ENCODE results near the gene DKC1. TPM values are rescaled to one million over a fixed set of nuclear protein-coding genes. Genes with fewer than 3 reads are reported as not detected.

The DKC1 gene
- total RNA-seq, 2 donors from 2014 or later: 17.9 to 26.0 TPM

DNA sequence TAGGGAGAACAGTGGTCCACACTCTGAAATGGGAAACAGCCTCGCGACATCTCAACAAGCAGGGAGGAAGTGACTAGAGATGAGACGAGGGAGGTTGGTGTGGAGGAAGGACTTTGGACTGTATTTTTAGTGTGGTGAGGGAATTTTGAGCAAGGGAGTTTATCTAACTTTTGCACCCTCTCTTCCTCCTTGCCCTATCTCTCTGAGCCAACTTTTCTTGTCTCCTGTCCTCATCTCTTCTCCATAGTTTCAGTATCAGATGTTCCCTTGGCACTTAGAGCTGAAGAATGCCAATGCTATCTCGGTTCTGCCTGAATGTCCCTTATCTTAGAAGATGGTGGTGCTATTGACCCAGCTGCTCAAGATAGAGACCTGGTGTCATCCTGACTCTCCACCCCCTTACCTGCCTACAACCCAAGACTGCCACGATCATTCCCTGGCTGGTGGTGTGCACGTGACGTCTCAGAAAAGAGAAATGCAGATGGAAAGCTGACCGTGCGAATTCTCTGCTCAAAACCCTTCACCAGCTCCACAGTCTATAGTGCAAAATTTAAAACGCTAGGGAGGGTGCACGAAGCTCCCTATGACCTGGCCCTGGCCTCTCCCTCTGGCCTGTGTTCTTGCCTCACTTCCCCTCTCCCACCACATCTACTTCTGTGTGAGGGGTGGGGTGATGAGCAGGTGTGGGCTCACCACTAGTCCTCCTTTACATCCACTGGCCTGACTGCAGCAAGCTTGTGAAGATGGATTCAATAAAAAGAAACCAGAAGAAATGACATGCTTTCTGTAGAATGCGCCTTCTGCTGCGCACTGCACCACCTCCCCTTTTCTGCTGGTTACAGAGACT lies 21.7 kb downstream of the DKC1 start:
- intact Hi-C loops (cut with DNase I): no loop called here
- Histone ChIP-seq H3K9me3 (no peaks in the 10 kb centered on the region), H3K27ac (no peak overlapping the region), H3K4me3 (no peak overlapping the region), H3K27me3 (no peaks in the 10 kb centered on the region), H3K4me1 (peaks cover 6% of the 10 kb centered on the region), H3K36me3 (replicated peaks in 1 of 2; ENCODE audit: insufficient read depth in 1 of 2, low read depth in 2 of 2) (no peaks in the 10 kb centered on the region)
- 73 to 91% methylated on average over 13 of the region's 13 CpGs for WGBS, 2 donors
- ATAC-seq: no peak
- TF ChIP-seq, protein P1, sequence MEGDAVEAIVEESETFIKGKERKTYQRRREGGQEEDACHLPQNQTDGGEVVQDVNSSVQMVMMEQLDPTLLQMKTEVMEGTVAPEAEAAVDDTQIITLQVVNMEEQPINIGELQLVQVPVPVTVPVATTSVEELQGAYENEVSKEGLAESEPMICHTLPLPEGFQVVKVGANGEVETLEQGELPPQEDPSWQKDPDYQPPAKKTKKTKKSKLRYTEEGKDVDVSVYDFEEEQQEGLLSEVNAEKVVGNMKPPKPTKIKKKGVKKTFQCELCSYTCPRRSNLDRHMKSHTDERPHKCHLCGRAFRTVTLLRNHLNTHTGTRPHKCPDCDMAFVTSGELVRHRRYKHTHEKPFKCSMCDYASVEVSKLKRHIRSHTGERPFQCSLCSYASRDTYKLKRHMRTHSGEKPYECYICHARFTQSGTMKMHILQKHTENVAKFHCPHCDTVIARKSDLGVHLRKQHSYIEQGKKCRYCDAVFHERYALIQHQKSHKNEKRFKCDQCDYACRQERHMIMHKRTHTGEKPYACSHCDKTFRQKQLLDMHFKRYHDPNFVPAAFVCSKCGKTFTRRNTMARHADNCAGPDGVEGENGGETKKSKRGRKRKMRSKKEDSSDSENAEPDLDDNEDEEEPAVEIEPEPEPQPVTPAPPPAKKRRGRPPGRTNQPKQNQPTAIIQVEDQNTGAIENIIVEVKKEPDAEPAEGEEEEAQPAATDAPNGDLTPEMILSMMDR (IDR thresholded peaks at IDR 0.05): no peak
- TF ChIP-seq POLR2A (IDR thresholded peaks at IDR 0.05): no peak
- DNase-seq: no peak

GRCh38 chrX:154785716-154786115 lies 23.1 kb downstream of the DKC1 start:
- ATAC-seq: peak; percentile 30
- TF ChIP-seq, protein P1 (IDR thresholded peaks at IDR 0.05): no peak
- no peak for TF ChIP-seq POLR2A (IDR thresholded peaks at IDR 0.05)
- no peak for DNase-seq
- intact Hi-C loops (cut with DNase I): no loop called here
- peaks cover 6% of the 10 kb centered on the region for H3K4me1 ChIP-seq
- no peak overlapping the region for H3K27ac ChIP-seq
- H3K9me3 ChIP-seq: no peaks in the 10 kb centered on the region
- no peaks in the 10 kb centered on the region for H3K27me3 ChIP-seq
- no peak overlapping the region for H3K4me3 ChIP-seq
- WGBS, 2 donors: 46 to 57% methylated on average over 5 to 6 of the region's 6 CpGs
- no peaks in the 10 kb centered on the region for H3K36me3 ChIP-seq (replicated peaks in 1 of 2; ENCODE audit: insufficient read depth in 1 of 2, low read depth in 2 of 2)

DNA sequence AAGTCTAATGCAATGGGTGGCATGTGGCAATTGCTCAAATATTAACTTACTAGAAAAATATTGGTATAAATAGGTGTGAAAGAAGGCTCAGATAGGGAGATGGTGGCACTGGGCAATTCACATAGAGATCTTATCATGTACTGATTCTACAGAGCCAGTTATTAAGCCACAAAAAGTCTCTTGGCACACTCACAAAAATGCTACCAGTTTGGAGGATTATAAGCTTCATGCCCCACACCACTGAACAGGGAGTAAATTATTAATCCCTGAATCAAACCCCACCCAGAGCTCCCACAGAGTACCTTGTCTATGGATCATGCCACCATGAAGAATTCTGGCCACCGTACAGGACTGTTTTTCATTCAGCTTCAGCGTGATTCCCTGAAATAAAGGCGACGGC lies 28.8 kb downstream of the DKC1 start:
- H3K9me3 ChIP-seq: no peaks in the 10 kb centered on the region

GRCh38 chrX:154791939-154792338 lies 29.3 kb downstream of the DKC1 start:
- peak overlapping the region in 2 of 4 donors; percentile 62 to 63 for H3K27ac ChIP-seq
- no peaks in the 10 kb centered on the region for H3K27me3 ChIP-seq
- no peak for TF ChIP-seq POLR2A (IDR thresholded peaks at IDR 0.05)
- TF ChIP-seq, protein P1 (IDR thresholded peaks at IDR 0.05): no peak
- 67 to 79% methylated on average over 1 to 8 of the region's 8 CpGs for WGBS, 2 donors
- peaks cover 28% of the 10 kb centered on the region for H3K4me1 ChIP-seq
- DNase-seq (no peak), ATAC-seq (no peak)
- H3K4me3 ChIP-seq: no peak overlapping the region
- no peaks in the 10 kb centered on the region for H3K9me3 ChIP-seq
- no peaks in the 10 kb centered on the region for H3K36me3 ChIP-seq (replicated peaks in 1 of 2; ENCODE audit: insufficient read depth in 1 of 2, low read depth in 2 of 2)
- intact Hi-C loops (cut with DNase I): no loop called here

More for the DNA sequence above, 28.8 kb downstream of the DKC1 start:
- TF ChIP-seq, protein P1 (IDR thresholded peaks at IDR 0.05): no peak
- TF ChIP-seq POLR2A (IDR thresholded peaks at IDR 0.05): no peak
- peak; percentile 80 for ATAC-seq
- Histone ChIP-seq H3K27me3 (no peaks in the 10 kb centered on the region), H3K4me3 (no peak overlapping the region), H3K36me3 (replicated peaks in 1 of 2; ENCODE audit: insufficient read depth in 1 of 2, low read depth in 2 of 2) (no peaks in the 10 kb centered on the region), H3K27ac (peak overlapping the region in 2 of 4 donors; percentile 62 to 63), H3K4me1 (peaks cover 23% of the 10 kb centered on the region)
- peak in 2 of 4 donors; percentile 20 to 34 for DNase-seq
- intact Hi-C loops (cut with DNase I): no loop called here
- 66 to 71% methylated on average over 4 of the region's 4 CpGs for WGBS, 2 donors

Data from body of pancreas (tissue), 4 donors.